CD8-positive, alpha-beta memory T cell (primary cell): Measurements from ENCODE around the gene MS4A1. TPM values are rescaled to one million over a fixed set of nuclear protein-coding genes. Genes with fewer than 3 reads are reported as not detected.
"Not testable (repeated sequence)": the region's sequence is repeated elsewhere in the genome, so short reads cannot be mapped to it uniquely, and the experiment has no call there.

ENCODE experiments used
- CTCF ChIA-PET: fragments of 350-600 bp; sonication (Branson Sonifier 250); formaldehyde crosslinking; loops from one replicate; lab custom pipeline; 2021; ENCODE audit warnings: antibody characterized with exemption; lab: Charles Lee
- POLR2A ChIA-PET: fragments of 350-600 bp; sonication (Branson Sonifier 250); formaldehyde crosslinking; loops from one replicate; lab custom pipeline; 2021; ENCODE audit warnings: antibody characterized with exemption; lab: Charles Lee
- DNase-seq, 5 donors: peaks; one replicate each; pipeline versions ENCODE4 v3.0.0 to v3.0.0-alpha.2; 2020 to 2022; ENCODE audit warnings: mixed read lengths in 1 of 5
- H3K27ac ChIP-seq: one replicate; pipeline ENCODE4 v1.7.0; 2013; ENCODE audit warnings: low read depth, mild to moderate bottlenecking, low read length, moderate library complexity
- H3K27me3 ChIP-seq: 2 replicates; pipeline ENCODE4 v1.7.0; 2013; ENCODE audit warnings: low read length, mild to moderate bottlenecking; ENCODE audit not compliant: insufficient read depth, poor library complexity, severe bottlenecking
- H3K36me3 ChIP-seq: 2 replicates; pipeline ENCODE4 v1.7.0; 2013; ENCODE audit warnings: mild to moderate bottlenecking, low read length, moderate library complexity; ENCODE audit not compliant: insufficient read depth
- H3K4me1 ChIP-seq: 2 replicates; pipeline ENCODE4 v1.7.0; 2013; ENCODE audit warnings: mild to moderate bottlenecking, low read length, moderate library complexity; ENCODE audit not compliant: insufficient read depth
- H3K4me3 ChIP-seq: 2 replicates; pipeline ENCODE4 v1.7.0; 2013; ENCODE audit warnings: mild to moderate bottlenecking, low read length
- H3K9me3 ChIP-seq: 2 replicates; pipeline ENCODE4 v1.7.0; 2013; ENCODE audit warnings: mild to moderate bottlenecking, low read length
- H3K27ac Mint-ChIP-seq, 8 donors: one replicate each; pipeline ENCODE4 v1.8.0; 2020 to 2021; ENCODE audit warnings: mixed read lengths in 8 of 8, mild to moderate bottlenecking in 6 of 8, inconsistent platforms in 3 of 8, moderate library complexity in 3 of 8
- H3K27me3 Mint-ChIP-seq, 2 donors: one replicate each; pipeline ENCODE4 v1.8.0; 2020 to 2021; ENCODE audit warnings: mixed read lengths in 2 of 2, mild to moderate bottlenecking in 1 of 2, moderate library complexity in 1 of 2
- H3K36me3 Mint-ChIP-seq, 3 donors: one replicate each; pipeline ENCODE4 v1.8.0; 2020 to 2021; ENCODE audit warnings: mixed read lengths in 3 of 3, inconsistent platforms in 1 of 3, mild to moderate bottlenecking in 1 of 3
- H3K4me1 Mint-ChIP-seq, 3 donors: one replicate each; pipeline ENCODE4 v1.8.0; 2020 to 2021; ENCODE audit warnings: mixed read lengths in 3 of 3, inconsistent platforms in 1 of 3, mild to moderate bottlenecking in 1 of 3
- H3K4me3 Mint-ChIP-seq, 7 donors: one replicate each; pipeline ENCODE4 v1.8.0; 2020 to 2021; ENCODE audit warnings: mixed read lengths in 7 of 7, mild to moderate bottlenecking in 6 of 7, moderate library complexity in 4 of 7, inconsistent platforms in 2 of 7
- H3K9me3 Mint-ChIP-seq, 5 donors: one replicate each; pipeline ENCODE4 v1.8.0; 2020 to 2022; ENCODE audit warnings: mixed read lengths in 5 of 5, mild to moderate bottlenecking in 3 of 5, moderate library complexity in 2 of 5, inconsistent platforms in 1 of 5
- polyA plus RNA-seq: library from polyadenylated mRNA; unstranded; fragments of 300-500 nt; fragmentation: Illumina TruSeq; gene quantifications from one replicate; pipeline ENCODE4 v1.2.3, GENCODE V29; 2021
- total RNA-seq, 2 experiments: library from RNA; stranded (reverse); gene quantifications; one replicate each; pipeline ENCODE4 v1.2.3, GENCODE V29; 2021

Gene MS4A1
- total and polyA plus RNA-seq, 3 experiments from 2014 or later, result 0.70 to 11.1 (median 1.2) TPM

- peaks cover 14 to 17% (median 16%) of the 10 kb centered on the region in 3 donors for H3K4me1 Mint-ChIP-seq
- ChIA-PET CTCF (no interaction called here), POLR2A (no interaction called here)
- H3K9me3 Mint-ChIP-seq, result peaks cover 0 to 6% (median 0%) of the 10 kb centered on the region in 5 donors
- Histone ChIP-seq H3K27me3 (no peaks in the 10 kb centered on the region), H3K27ac (no peak overlapping the region), H3K4me1 (peaks cover 5% of the 10 kb centered on the region), H3K36me3 (no peaks in the 10 kb centered on the region), H3K4me3 (no peak overlapping the region), H3K9me3 (no peaks in the 10 kb centered on the region)
- peak in 1 of 5 donors; percentile 1 for DNase-seq
- no peaks in the 10 kb centered on the region for H3K36me3 Mint-ChIP-seq
- peaks cover 5 to 27% of the 10 kb centered on the region in 2 donors for H3K27me3 Mint-ChIP-seq
- H3K4me3 Mint-ChIP-seq, result peak overlapping the region in 3 of 7 donors; percentile 3 to 36 (median 5)
- H3K27ac Mint-ChIP-seq, result peak overlapping the region in 3 of 8 donors; percentile 1 to 7 (median 4)
Observed at GRCh38 chr11:60504219-60504905, 48.7 kb downstream of the MS4A1 start.

GRCh38 chr11:60509609-60510008 lies 54.0 kb downstream of the MS4A1 start:
- CTCF ChIA-PET, H3K27ac ChIP-seq: not testable (repeated sequence)

GRCh38 chr11:60510209-60510608 lies 54.6 kb downstream of the MS4A1 start:
- CTCF ChIA-PET, H3K27me3 ChIP-seq, H3K27ac ChIP-seq, DNase-seq, H3K4me3 Mint-ChIP-seq, H3K36me3 ChIP-seq, H3K4me1 ChIP-seq, H3K9me3 Mint-ChIP-seq, H3K9me3 ChIP-seq, H3K4me3 ChIP-seq, POLR2A ChIA-PET, H3K4me1 Mint-ChIP-seq, H3K27ac Mint-ChIP-seq, H3K36me3 Mint-ChIP-seq: not testable (repeated sequence)
- H3K27me3 Mint-ChIP-seq, result peaks cover 5 to 35% of the 10 kb centered on the region in 2 donors

More at GRCh38 chr11:60509609-60510008, 54.0 kb downstream of the MS4A1 start:
- H3K4me1 ChIP-seq, H3K4me1 Mint-ChIP-seq, H3K9me3 Mint-ChIP-seq, H3K4me3 Mint-ChIP-seq, H3K9me3 ChIP-seq, DNase-seq, H3K36me3 ChIP-seq, H3K27ac Mint-ChIP-seq, H3K36me3 Mint-ChIP-seq, H3K27me3 ChIP-seq, H3K4me3 ChIP-seq, POLR2A ChIA-PET: not testable (repeated sequence)
- H3K27me3 Mint-ChIP-seq, result peaks cover 6 to 33% of the 10 kb centered on the region in 2 donors

GRCh38 chr11:60511393-60511792 lies 55.7 kb downstream of the MS4A1 start:
- H3K4me1 Mint-ChIP-seq, result no peaks in the 10 kb centered on the region
- H3K36me3 Mint-ChIP-seq, result no peaks in the 10 kb centered on the region
- H3K27ac ChIP-seq, result no peak overlapping the region
- no peak for DNase-seq
- H3K4me3 Mint-ChIP-seq, result no peak overlapping the region
- H3K4me3 ChIP-seq, result no peak overlapping the region
- peaks cover 5 to 47% of the 10 kb centered on the region in 2 donors for H3K27me3 Mint-ChIP-seq
- no peaks in the 10 kb centered on the region for H3K27me3 ChIP-seq
- POLR2A ChIA-PET, result no interaction called here
- CTCF ChIA-PET, result no interaction called here
- H3K4me1 ChIP-seq, result no peaks in the 10 kb centered on the region
- H3K9me3 ChIP-seq, result no peaks in the 10 kb centered on the region
- no peaks in the 10 kb centered on the region for H3K36me3 ChIP-seq
- H3K27ac Mint-ChIP-seq, result no peak overlapping the region
- H3K9me3 Mint-ChIP-seq, result peaks cover 0 to 7% (median 3%) of the 10 kb centered on the region in 5 donors

- Mint-ChIP-seq H3K27ac (no peak overlapping the region), H3K9me3 (peaks cover 0 to 7% (median 2%) of the 10 kb centered on the region in 5 donors), H3K36me3 (no peaks in the 10 kb centered on the region), H3K27me3 (peaks cover 3 to 47% of the 10 kb centered on the region in 2 donors), H3K4me3 (no peak overlapping the region), H3K4me1 (no peaks in the 10 kb centered on the region)
- DNase-seq, result no peak
- Histone ChIP-seq H3K27me3 (no peaks in the 10 kb centered on the region), H3K9me3 (no peaks in the 10 kb centered on the region), H3K4me3 (no peak overlapping the region), H3K4me1 (no peaks in the 10 kb centered on the region), H3K36me3 (no peaks in the 10 kb centered on the region), H3K27ac (no peak overlapping the region)
- ChIA-PET CTCF (interaction anchor here (0.7 to 0.8 kb wide), 2 partner anchors 29 to 167 kb away, joined by 3 read pairs; no protein-coding TSS in a partner anchor), POLR2A (no interaction called here)
Observed at GRCh38 chr11:60512651-60513225, 57.1 kb downstream of the MS4A1 start.

GRCh38 chr11:60513496-60514460 lies 58.1 kb downstream of the MS4A1 start:
- H3K4me3 ChIP-seq, result no peak overlapping the region
- no peaks in the 10 kb centered on the region for H3K4me1 Mint-ChIP-seq
- POLR2A ChIA-PET, result no interaction called here
- H3K4me3 Mint-ChIP-seq, result no peak overlapping the region
- H3K4me1 ChIP-seq, result no peaks in the 10 kb centered on the region
- no peak overlapping the region for H3K27ac Mint-ChIP-seq
- H3K36me3 ChIP-seq, result no peaks in the 10 kb centered on the region
- no peaks in the 10 kb centered on the region for H3K9me3 ChIP-seq
- H3K27me3 ChIP-seq, result no peaks in the 10 kb centered on the region
- CTCF ChIA-PET, result no interaction called here
- H3K36me3 Mint-ChIP-seq, result no peaks in the 10 kb centered on the region
- peaks cover 0 to 5% (median under 1%) of the 10 kb centered on the region in 5 donors for H3K9me3 Mint-ChIP-seq
- DNase-seq, result no peak
- H3K27me3 Mint-ChIP-seq, result peaks cover 3 to 50% of the 10 kb centered on the region in 2 donors
- no peak overlapping the region for H3K27ac ChIP-seq

- Histone ChIP-seq H3K27me3 (no peaks in the 10 kb centered on the region), H3K9me3 (no peaks in the 10 kb centered on the region), H3K27ac (no peak within 1 kb of the TSS), H3K4me1 (no peaks in the 10 kb centered on the region), H3K36me3 (no peaks in the 10 kb centered on the region), H3K4me3 (no peak within 1 kb of the TSS)
- H3K4me1 Mint-ChIP-seq, result no peaks in the 10 kb centered on the region
- peaks cover 0 to 5% (median 0%) of the 10 kb centered on the region in 3 donors for H3K36me3 Mint-ChIP-seq
- CTCF ChIA-PET, result no interaction called here
- H3K27me3 Mint-ChIP-seq, result peaks cover 12 to 59% of the 10 kb centered on the region in 2 donors
- POLR2A ChIA-PET, result no interaction called here
- peaks cover 0 to 13% (median 7%) of the 10 kb centered on the region in 5 donors for H3K9me3 Mint-ChIP-seq
- no peak for DNase-seq
- no peak within 1 kb of the TSS for H3K4me3 Mint-ChIP-seq
- H3K27ac Mint-ChIP-seq, result no peak within 1 kb of the TSS
Observed at GRCh38 chr11:60515144-60515855, 59.7 kb downstream of the MS4A1 start, which contains the start of gene MS4A13. MS4A13 (plus strand) TSS chr11:60515392; CDS start chr11:60518084, 2,692 bp downstream.
